GM21619 (cell line): ENCODE data around the gene PDAP1.
"Not testable (repeated sequence)": the region's sequence is repeated elsewhere in the genome, so short reads cannot be mapped to it uniquely, and the experiment has no call there.

Source experiments
- ATAC-seq: cut with Tn5 transposase; IDR thresholded peaks from one replicate; pipeline ENCODE4 v1.9.1; 2021; ENCODE audit not compliant: unreplicated experiment

The PDAP1 gene

DNA sequence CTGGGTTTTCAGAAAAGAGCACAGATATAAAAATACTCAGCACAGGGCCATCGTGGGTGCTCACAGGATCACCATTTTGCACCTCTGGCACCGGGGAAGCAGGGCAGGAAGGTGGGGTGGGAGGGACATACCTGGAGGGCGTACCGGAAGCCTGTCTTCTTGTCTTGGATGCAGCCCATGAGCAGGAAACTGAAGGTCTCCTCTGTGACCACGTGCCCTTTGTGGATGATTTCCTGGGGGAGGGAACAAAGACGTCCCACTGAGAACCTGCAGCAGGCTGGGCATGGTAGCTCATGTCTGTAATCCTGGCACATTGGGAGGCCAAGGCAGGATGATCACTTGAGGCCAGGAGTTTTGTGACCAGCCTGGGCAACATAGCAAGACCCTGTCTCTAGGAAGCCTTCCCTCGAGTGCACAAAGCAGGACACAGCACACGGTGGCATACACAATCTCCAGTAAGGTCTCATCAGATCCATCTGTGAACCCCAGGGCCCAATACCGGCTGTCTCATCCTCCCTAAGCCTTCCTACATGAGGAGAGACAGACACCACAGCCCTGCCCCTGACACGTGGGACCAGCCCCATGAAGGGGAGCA is 20.7 kb upstream of the PDAP1 start:
- ATAC-seq, result no peak

- no peak for ATAC-seq
These were observed 16.7 kb upstream of the PDAP1 start for GRCh38 chr7:99424932-99425730.

GRCh38 chr7:99422625-99423024 is 14.2 kb upstream of the PDAP1 start:
- ATAC-seq, result no peak

- ATAC-seq, result no peak
These were observed 13.8 kb upstream of the PDAP1 start for GRCh38 chr7:99422186-99422585.

GRCh38 chr7:99420986-99421385 is 12.6 kb upstream of the PDAP1 start:
- no peak for ATAC-seq

GRCh38 chr7:99420213-99420612 is 11.8 kb upstream of the PDAP1 start:
- ATAC-seq, result no peak

GRCh38 chr7:99419323-99420021 is 11.1 kb upstream of the PDAP1 start:
- ATAC-seq, result no peak

GRCh38 chr7:99418260-99418659 is 9.9 kb upstream of the PDAP1 start:
- no peak for ATAC-seq

GRCh38 chr7:99415513-99416127 is 7.2 kb upstream of the PDAP1 start:
- not testable (repeated sequence) for ATAC-seq

- no peak for ATAC-seq
These were observed 2.2 kb upstream of the PDAP1 start for GRCh38 chr7:99410635-99411034.

DNA sequence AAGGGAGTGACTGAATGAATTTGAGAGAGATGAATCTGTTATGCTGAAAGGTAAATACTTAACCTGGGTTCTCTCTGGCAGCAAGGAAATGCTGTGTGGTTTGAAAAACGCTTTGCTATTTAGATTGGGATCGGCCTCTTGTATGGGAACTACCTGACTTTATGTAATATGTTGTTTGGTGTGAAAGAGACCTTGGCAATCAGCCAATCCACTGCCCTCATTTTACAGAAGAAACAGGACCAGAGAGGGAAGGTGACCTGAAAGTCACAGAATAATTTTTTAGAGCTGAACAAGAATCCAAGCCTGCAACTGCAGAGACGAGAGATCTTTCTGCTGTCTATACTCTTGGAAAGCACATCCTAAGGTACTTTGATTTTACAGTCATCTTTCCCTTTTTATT is 1.4 kb upstream of the PDAP1 start:
- ATAC-seq, result no peak

DNA sequence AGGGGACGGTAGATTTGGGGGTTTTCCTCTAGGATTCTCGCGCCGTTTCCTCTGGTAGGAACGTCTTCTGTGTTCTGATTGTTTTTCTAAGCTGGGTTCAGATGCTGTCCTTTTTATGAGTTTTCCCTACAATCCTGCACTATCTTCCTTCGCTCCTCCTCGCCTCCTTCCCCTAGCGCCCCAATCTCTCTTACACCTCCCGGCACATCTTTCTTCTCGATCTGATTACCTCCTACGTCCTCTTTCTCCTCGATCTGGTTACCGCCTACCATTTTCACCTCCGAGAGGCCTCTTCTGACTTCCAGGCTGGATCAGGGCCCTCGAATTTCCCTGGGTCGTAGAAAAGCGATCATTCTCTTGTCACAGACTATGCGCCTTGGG is 785 bp upstream of the PDAP1 start:
- ATAC-seq, result peak; percentile 8

DNA sequence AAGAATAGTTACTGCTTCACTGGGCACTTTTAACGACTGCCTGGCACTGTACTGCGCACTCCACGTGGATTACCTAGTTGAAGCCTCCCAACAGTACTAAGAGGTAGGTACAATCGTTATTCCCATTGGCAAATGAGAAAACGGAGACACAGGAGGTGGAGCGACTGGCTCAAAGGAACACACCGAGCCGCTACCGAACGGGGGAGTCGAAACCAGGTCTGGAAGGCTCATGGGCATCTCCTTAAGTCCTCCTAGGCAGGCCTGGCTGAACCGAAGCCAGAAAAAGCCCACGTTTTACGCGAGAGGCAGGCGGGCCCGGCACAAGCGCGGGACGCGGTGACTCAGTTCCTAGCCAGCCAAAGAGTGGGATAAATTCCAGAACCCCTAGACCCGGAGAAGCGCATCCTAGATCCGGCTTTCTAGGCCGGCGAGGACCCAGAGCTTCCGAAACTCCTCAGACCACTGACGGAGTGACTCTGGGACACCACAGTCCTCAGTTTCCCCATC is 472 bp downstream of the PDAP1 start:
- peak; percentile 3 for ATAC-seq

DNA sequence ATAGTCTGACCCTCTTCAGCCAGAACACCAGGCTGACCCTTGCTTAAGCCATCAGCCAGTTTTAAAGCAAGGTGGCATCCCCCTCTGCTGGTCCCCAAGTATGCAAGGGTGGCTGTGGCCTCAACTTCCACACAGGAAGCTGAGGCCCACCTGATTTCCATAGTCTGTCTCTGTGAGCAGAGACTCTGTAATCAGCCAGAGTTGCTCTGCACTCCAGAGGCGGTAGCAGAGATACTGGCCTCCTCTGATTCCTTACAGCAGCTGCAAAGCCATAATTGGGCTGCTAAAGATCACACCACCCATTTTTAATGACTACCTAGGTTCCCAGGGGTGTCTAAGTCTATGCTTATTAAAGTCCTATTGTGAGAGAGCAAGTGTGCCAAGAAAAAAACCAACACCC is 1.8 kb downstream of the PDAP1 start:
- ATAC-seq, result no peak

DNA sequence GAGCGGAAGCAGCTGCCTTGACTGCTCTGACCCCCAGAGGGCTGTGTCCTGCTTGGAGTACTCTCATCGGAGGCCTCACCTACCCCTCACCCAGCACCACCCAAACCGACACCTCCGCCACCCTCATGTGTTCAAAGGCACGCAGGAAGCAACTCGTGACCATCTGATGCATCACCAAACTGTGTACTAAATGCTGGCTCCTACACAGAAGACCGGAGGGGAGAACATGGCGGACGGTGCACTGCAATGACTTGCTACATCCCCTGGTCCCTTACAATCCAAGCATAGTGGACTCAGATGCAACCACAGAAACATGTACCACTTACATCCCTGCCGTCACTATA is 3.4 kb downstream of the PDAP1 start:
- ATAC-seq, result no peak

GRCh38 chr7:99404235-99404976 is 4.0 kb downstream of the PDAP1 start:
- ATAC-seq, result no peak

DNA sequence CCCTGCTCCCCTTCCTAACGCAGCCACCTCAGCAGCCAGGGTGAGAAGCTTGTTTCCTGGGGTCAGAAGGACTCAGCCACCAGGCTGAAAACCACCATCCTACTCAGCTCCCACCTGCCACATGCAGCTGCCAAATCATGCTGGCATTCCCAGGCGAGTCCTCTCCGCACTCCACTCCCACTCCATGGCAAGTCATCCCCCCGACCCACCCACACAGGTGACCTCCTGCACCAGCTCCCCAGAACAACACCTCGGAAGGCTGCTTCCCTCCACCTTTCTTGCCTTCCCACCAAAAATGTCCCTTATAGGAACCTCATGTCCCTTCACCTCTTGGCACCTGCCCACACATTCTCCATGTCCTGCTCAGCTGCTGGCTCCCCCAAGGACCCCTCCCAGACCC is 4.6 kb downstream of the PDAP1 start:
- no peak for ATAC-seq

DNA sequence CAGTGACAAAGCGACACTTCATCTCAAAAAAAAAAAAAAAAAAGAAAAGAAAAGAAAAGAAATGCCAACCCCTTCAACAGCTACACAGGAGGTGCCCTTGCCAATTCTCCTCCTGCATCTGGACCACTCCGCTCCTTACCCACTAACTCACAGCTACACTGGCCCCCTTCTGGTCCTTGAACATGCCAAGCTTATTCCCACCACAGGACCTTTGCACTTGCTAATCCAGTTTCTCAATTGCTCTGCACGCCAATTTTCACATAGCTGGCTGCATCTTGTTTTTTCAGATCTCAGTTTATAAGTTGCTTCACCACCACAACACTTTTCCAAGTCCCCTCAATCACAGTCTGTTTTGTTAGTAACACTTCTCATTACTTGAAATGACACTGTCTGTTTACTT is 5.5 kb downstream of the PDAP1 start:
- no peak for ATAC-seq

DNA sequence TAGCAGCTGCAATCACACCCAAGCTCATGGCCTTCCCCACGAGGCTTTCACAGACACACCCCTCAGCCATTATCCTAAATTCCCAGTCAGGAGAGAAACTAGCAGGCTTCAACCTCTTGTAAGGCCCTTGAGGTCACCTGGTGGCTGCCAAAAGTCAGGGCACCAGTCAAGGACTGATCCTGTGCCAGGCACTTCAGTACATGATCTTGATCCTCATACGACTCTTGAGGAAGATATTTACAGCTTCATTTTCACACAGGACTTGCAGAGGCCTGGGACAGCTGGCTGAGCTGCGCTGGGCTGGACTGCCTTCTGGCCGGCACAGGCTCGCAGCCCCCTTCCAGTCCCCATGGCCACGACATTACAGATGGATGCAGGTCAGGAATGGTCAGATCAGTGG is 8.8 kb downstream of the PDAP1 start:
- ATAC-seq, result no peak

DNA sequence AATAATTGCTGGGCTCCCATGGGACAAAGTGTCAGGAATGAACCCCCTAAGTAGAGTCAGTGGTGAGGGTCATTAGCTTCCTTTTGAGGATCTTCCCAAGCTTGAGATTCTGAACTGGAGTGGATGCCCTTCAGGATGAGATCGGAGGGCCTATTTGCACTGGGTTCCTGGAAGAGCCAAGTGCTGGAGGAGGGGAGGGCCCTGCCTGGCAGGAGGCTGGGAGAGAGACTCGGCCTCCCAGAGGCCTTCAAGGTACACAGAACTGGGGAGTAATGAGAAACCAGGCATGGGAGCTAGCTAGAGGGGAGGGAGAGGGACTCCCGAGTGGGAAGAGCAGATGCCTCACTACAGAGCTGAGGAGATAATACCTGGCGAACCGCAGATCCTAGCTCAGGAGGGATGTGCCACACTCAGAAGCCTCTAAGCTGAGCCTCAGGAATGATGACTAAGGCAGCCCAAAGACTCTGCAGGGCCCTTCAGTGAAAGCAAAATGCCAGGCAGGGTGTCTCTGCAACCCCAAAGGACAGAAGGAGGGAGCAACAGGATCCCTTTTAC is 9.4 kb downstream of the PDAP1 start:
- ATAC-seq, result no peak
